ENCODE data around the gene SSBP4. TPM values are rescaled to one million over a fixed set of nuclear protein-coding genes. Genes with fewer than 3 reads are reported as not detected.
A peak's percentile ranks its signal among the peaks of the same experiment; 100 is the strongest.

The SSBP4 gene
- total RNA-seq, 1 donor from 2014 or later = 56.6 TPM

DNA sequence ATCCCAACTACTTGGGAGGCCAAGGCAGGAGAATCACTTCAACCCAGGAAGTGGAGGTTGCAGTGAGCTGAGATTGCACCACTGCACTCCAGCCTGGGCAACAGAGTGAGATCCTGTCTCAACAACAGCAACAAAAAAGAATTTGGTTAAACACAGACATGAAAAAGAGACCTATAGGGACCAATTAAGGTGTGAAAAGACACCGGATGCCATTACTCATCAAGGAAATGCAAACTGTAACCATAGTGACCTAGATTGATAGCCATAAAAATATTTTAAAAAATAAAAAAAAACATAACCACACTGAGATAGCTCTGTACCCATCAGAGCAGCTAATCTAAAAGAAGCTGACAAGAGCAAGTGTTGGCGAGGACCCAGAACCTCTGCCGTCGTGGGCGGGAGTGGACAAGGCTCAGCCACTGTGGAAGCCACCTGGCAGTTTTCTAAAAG lies 55.8 kb downstream of the SSBP4 start:
- no peak overlapping the region for H3K9ac ChIP-seq (ENCODE audit: low read length)
- H3K79me2 ChIP-seq (ENCODE audit: insufficient read depth, low read length) = peaks cover 74% of the 10 kb centered on the region
- no peak overlapping the region for H3K4me3 Mint-ChIP-seq (ENCODE audit: unreplicated experiment)
- H3K36me3 ChIP-seq (ENCODE audit: insufficient read depth, low read length) = peaks cover 3% of the 10 kb centered on the region
- H3K9me3 ChIP-seq (ENCODE audit: insufficient read depth, low read depth, low read length) = no peaks in the 10 kb centered on the region
- H3K4me1 ChIP-seq (ENCODE audit: insufficient read depth, low read length) = peaks cover 16% of the 10 kb centered on the region
- no peak overlapping the region for H3K4me2 ChIP-seq (ENCODE audit: low read length)
- H4K20me1 ChIP-seq (ENCODE audit: insufficient read depth, low read length) = peaks cover 96% of the 10 kb centered on the region
- no peak overlapping the region for H3K27ac ChIP-seq (ENCODE audit: low read depth, low read length)
- H3K4me3 ChIP-seq (ENCODE audit: insufficient read depth, low read depth, low read length) = no peak overlapping the region
- peaks cover 4% of the 10 kb centered on the region for H3K36me3 Mint-ChIP-seq (ENCODE audit: low read depth, unreplicated experiment)
- DNase-seq (ENCODE audit: low read depth) = no peak
- no peak overlapping the region for H2AFZ ChIP-seq (ENCODE audit: low read depth, low read length)
- no peaks in the 10 kb centered on the region for H3K27me3 ChIP-seq (ENCODE audit: insufficient read depth, low read length)
- TF ChIP-seq, protein P1, sequence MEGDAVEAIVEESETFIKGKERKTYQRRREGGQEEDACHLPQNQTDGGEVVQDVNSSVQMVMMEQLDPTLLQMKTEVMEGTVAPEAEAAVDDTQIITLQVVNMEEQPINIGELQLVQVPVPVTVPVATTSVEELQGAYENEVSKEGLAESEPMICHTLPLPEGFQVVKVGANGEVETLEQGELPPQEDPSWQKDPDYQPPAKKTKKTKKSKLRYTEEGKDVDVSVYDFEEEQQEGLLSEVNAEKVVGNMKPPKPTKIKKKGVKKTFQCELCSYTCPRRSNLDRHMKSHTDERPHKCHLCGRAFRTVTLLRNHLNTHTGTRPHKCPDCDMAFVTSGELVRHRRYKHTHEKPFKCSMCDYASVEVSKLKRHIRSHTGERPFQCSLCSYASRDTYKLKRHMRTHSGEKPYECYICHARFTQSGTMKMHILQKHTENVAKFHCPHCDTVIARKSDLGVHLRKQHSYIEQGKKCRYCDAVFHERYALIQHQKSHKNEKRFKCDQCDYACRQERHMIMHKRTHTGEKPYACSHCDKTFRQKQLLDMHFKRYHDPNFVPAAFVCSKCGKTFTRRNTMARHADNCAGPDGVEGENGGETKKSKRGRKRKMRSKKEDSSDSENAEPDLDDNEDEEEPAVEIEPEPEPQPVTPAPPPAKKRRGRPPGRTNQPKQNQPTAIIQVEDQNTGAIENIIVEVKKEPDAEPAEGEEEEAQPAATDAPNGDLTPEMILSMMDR (IDR thresholded peaks at IDR 0.05; ENCODE audit: insufficient read depth, low read depth, low read length) = no peak
- TF ChIP-seq EZH2 (IDR thresholded peaks at IDR 0.05; ENCODE audit: insufficient read depth, low read length) = no peak
- H3K27me3 Mint-ChIP-seq (ENCODE audit: low read depth, unreplicated experiment) = no peaks in the 10 kb centered on the region
- H3K9me3 Mint-ChIP-seq (ENCODE audit: unreplicated experiment) = no peaks in the 10 kb centered on the region
- no peak for FAIRE-seq
- no peak overlapping the region for H3K27ac Mint-ChIP-seq (ENCODE audit: unreplicated experiment)
- peaks cover 19% of the 10 kb centered on the region for H3K4me1 Mint-ChIP-seq (ENCODE audit: low read depth, unreplicated experiment)

GRCh38 chr19:18475762-18476331 lies 56.6 kb downstream of the SSBP4 start:
- Histone ChIP-seq H3K27me3 (ENCODE audit: insufficient read depth, low read length) (no peaks in the 10 kb centered on the region), H2AFZ (ENCODE audit: low read depth, low read length) (no peak overlapping the region), H3K79me2 (ENCODE audit: insufficient read depth, low read length) (peaks cover 80% of the 10 kb centered on the region), H3K27ac (ENCODE audit: low read depth, low read length) (no peak overlapping the region), H3K4me1 (ENCODE audit: insufficient read depth, low read length) (peaks cover 24% of the 10 kb centered on the region), H3K4me3 (ENCODE audit: insufficient read depth, low read depth, low read length) (no peak overlapping the region), H3K36me3 (ENCODE audit: insufficient read depth, low read length) (no peaks in the 10 kb centered on the region), H3K9ac (ENCODE audit: low read length) (no peak overlapping the region), H3K4me2 (ENCODE audit: low read length) (no peak overlapping the region), H3K9me3 (ENCODE audit: insufficient read depth, low read depth, low read length) (no peaks in the 10 kb centered on the region), H4K20me1 (ENCODE audit: insufficient read depth, low read length) (peaks cover 96% of the 10 kb centered on the region)
- FAIRE-seq = no peak
- Mint-ChIP-seq H3K36me3 (ENCODE audit: low read depth, unreplicated experiment) (peaks cover 2% of the 10 kb centered on the region), H3K27me3 (ENCODE audit: low read depth, unreplicated experiment) (no peaks in the 10 kb centered on the region), H3K27ac (ENCODE audit: unreplicated experiment) (no peak overlapping the region), H3K9me3 (ENCODE audit: unreplicated experiment) (no peaks in the 10 kb centered on the region), H3K4me3 (ENCODE audit: unreplicated experiment) (no peak overlapping the region), H3K4me1 (ENCODE audit: low read depth, unreplicated experiment) (peaks cover 22% of the 10 kb centered on the region)
- DNase-seq (ENCODE audit: low read depth) = no peak
- TF ChIP-seq, protein P1 (IDR thresholded peaks at IDR 0.05; ENCODE audit: insufficient read depth, low read depth, low read length) = no peak
- TF ChIP-seq EZH2 (IDR thresholded peaks at IDR 0.05; ENCODE audit: insufficient read depth, low read length) = no peak

- TF ChIP-seq EZH2 (IDR thresholded peaks at IDR 0.05; ENCODE audit: insufficient read depth, low read length) = no peak
- TF ChIP-seq, protein P1 (IDR thresholded peaks at IDR 0.05; ENCODE audit: insufficient read depth, low read depth, low read length) = no peak
- Mint-ChIP-seq H3K36me3 (ENCODE audit: low read depth, unreplicated experiment) (peaks cover 2% of the 10 kb centered on the region), H3K4me1 (ENCODE audit: low read depth, unreplicated experiment) (peaks cover 24% of the 10 kb centered on the region), H3K4me3 (ENCODE audit: unreplicated experiment) (no peak overlapping the region), H3K27ac (ENCODE audit: unreplicated experiment) (peak overlapping the region; percentile 5), H3K27me3 (ENCODE audit: low read depth, unreplicated experiment) (no peaks in the 10 kb centered on the region), H3K9me3 (ENCODE audit: unreplicated experiment) (no peaks in the 10 kb centered on the region)
- no peak overlapping the region for H3K27ac ChIP-seq (ENCODE audit: low read depth, low read length)
- H3K4me1 ChIP-seq (ENCODE audit: insufficient read depth, low read length) = peaks cover 30% of the 10 kb centered on the region
- H3K9ac ChIP-seq (ENCODE audit: low read length) = no peak overlapping the region
- H3K36me3 ChIP-seq (ENCODE audit: insufficient read depth, low read length) = no peaks in the 10 kb centered on the region
- no peaks in the 10 kb centered on the region for H3K27me3 ChIP-seq (ENCODE audit: insufficient read depth, low read length)
- no peak for DNase-seq (ENCODE audit: low read depth)
- no peak overlapping the region for H3K4me3 ChIP-seq (ENCODE audit: insufficient read depth, low read depth, low read length)
- no peak overlapping the region for H2AFZ ChIP-seq (ENCODE audit: low read depth, low read length)
- peaks cover 87% of the 10 kb centered on the region for H3K79me2 ChIP-seq (ENCODE audit: insufficient read depth, low read length)
- FAIRE-seq = no peak
- H4K20me1 ChIP-seq (ENCODE audit: insufficient read depth, low read length) = peaks cover 96% of the 10 kb centered on the region
- H3K4me2 ChIP-seq (ENCODE audit: low read length) = no peak overlapping the region
- H3K9me3 ChIP-seq (ENCODE audit: insufficient read depth, low read depth, low read length) = no peaks in the 10 kb centered on the region
Measured at GRCh38 chr19:18476507-18477041, 57.4 kb downstream of the SSBP4 start.

All from astrocyte (in vitro differentiated cells and primary cell).